Ishikawa (cell line): ENCODE measurements around the gene KYNU.

ENCODE experiments used
- CEBPB ChIP-seq: IDR thresholded peaks from 2 replicates; pipeline ENCODE4 v1.6.1; 2012
- CREB1 ChIP-seq: IDR thresholded peaks from 2 replicates; pipeline ENCODE4 v1.6.1; 2012; ENCODE audit warnings: low read depth
- EGR1 ChIP-seq: IDR thresholded peaks from 2 replicates; pipeline ENCODE4 v1.6.1; 2012
- EP300 ChIP-seq: IDR thresholded peaks from 2 replicates; pipeline ENCODE4 v1.6.1; 2012; ENCODE audit warnings: borderline replicate concordance
- FOXM1 ChIP-seq: IDR thresholded peaks from 2 replicates; pipeline ENCODE4 v1.6.1; 2012; ENCODE audit warnings: low read depth, borderline replicate concordance
- MAX ChIP-seq: IDR thresholded peaks from 2 replicates; pipeline ENCODE4 v1.6.1; 2012
- NFIC ChIP-seq: IDR thresholded peaks from 2 replicates; pipeline ENCODE4 v1.6.1; 2012
- RAD21 ChIP-seq: IDR thresholded peaks from 2 replicates; pipeline ENCODE4 v1.6.1; 2012; ENCODE audit warnings: low read depth
- REST ChIP-seq: IDR thresholded peaks from 2 replicates; pipeline ENCODE4 v1.6.1; 2012; ENCODE audit warnings: low read depth, mild to moderate bottlenecking
- TAF1 ChIP-seq: IDR thresholded peaks from 2 replicates; pipeline ENCODE4 v1.6.1; 2012; ENCODE audit warnings: low read depth, mild to moderate bottlenecking
- TCF12 ChIP-seq: IDR thresholded peaks from 2 replicates; pipeline ENCODE4 v1.6.1; 2012; ENCODE audit warnings: low read depth
- TEAD4 ChIP-seq: IDR thresholded peaks from 2 replicates; pipeline ENCODE4 v1.6.1; 2012
- USF1 ChIP-seq: IDR thresholded peaks from 2 replicates; pipeline ENCODE4 v1.6.1; 2012
- YY1 ChIP-seq: IDR thresholded peaks from 2 replicates; pipeline ENCODE4 v1.6.1; 2012; ENCODE audit warnings: low read depth
- ZBTB7A ChIP-seq: IDR thresholded peaks from 2 replicates; pipeline ENCODE4 v1.6.1; 2012; ENCODE audit warnings: low read depth

KYNU gene

GRCh38 chr2:142880279-142880678 is 2.8 kb downstream of the KYNU start:
- TF ChIP-seq CEBPB = no peak
- TF ChIP-seq REST = no peak
- TF ChIP-seq ZBTB7A = no peak
- no peak for TF ChIP-seq EP300
- TF ChIP-seq USF1 = no peak
- no peak for TF ChIP-seq RAD21
- no peak for TF ChIP-seq CREB1
- no peak for TF ChIP-seq EGR1
- no peak for TF ChIP-seq NFIC
- no peak for TF ChIP-seq YY1
- no peak for TF ChIP-seq FOXM1
- TF ChIP-seq TEAD4 = no peak
- TF ChIP-seq TAF1 = no peak
- TF ChIP-seq TCF12 = no peak
- no peak for TF ChIP-seq MAX

GRCh38 chr2:142881619-142882018 is 4.2 kb downstream of the KYNU start:
- TF ChIP-seq FOXM1 (no peak), EGR1 (no peak), RAD21 (no peak), MAX (no peak), TCF12 (no peak), NFIC (no peak), TAF1 (no peak), EP300 (no peak), CEBPB (no peak), ZBTB7A (no peak), CREB1 (no peak), REST (no peak), USF1 (no peak), YY1 (no peak), TEAD4 (no peak)

- no peak for TF ChIP-seq NFIC
Measured at GRCh38 chr2:142883526-142883925, 6.1 kb downstream of the KYNU start.

- TF ChIP-seq EP300 = no peak
- TF ChIP-seq RAD21 = no peak
- TF ChIP-seq USF1 = no peak
- no peak for TF ChIP-seq TEAD4
- TF ChIP-seq REST = no peak
- no peak for TF ChIP-seq MAX
- no peak for TF ChIP-seq NFIC
- TF ChIP-seq CEBPB = no peak
- no peak for TF ChIP-seq CREB1
- no peak for TF ChIP-seq ZBTB7A
- TF ChIP-seq EGR1 = no peak
Measured at GRCh38 chr2:142885543-142885942, 8.1 kb downstream of the KYNU start.
